Measurements from ENCODE around the gene TCN2. TPM values are rescaled to one million over a fixed set of nuclear protein-coding genes. Genes with fewer than 3 reads are reported as not detected.
"Not testable (repeated sequence)": the region's sequence is repeated elsewhere in the genome, so short reads cannot be mapped to it uniquely, and the experiment has no call there.

Gene TCN2
- total RNA-seq, 2 experiments from 2014 or later: 3.8 TPM; not detected in 1

DNA sequence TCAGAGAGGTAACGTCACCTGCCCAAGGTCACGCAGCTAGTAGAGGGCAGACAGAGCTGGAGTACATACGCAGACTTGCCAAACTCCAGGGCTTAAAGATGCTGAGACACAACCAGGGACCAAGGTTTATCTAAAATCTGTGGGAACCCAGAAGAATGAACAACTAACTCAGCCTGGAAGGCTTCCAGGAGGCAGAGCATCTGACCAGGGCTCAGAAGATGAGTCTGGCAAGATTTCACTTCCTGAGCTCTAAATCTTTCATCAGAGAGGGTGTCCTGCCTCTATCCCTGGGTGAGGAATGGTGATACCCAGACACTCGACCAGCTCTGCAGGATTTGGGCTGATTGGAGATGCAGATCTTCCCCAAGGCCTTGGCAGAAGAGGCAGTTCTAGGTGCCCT is 41.6 kb upstream of the TCN2 start:
- POLR2A ChIA-PET: no interaction called here
- no peaks in the 10 kb centered on the region for H3K9me2 ChIP-seq (ENCODE audit: insufficient read depth, low read length)
- BruUV-seq (replicated peaks): no TSS peak
- H3K4me1 ChIP-seq (ENCODE audit: insufficient read depth, low read length, poor library complexity, severe bottlenecking): no peaks in the 10 kb centered on the region
- H2AFZ ChIP-seq (ENCODE audit: low read length): no peak overlapping the region
- H3K79me2 ChIP-seq (ENCODE audit: insufficient read depth, low read depth, low read length): no peaks in the 10 kb centered on the region
- no peaks in the 10 kb centered on the region for H4K20me1 ChIP-seq (ENCODE audit: insufficient read depth, low read length)
- no peak for TF ChIP-seq EZH2phosphoT487 (IDR thresholded peaks at IDR 0.05; ENCODE audit: borderline replicate concordance, low read depth, low read length)
- TF ChIP-seq CTCF (conservative IDR thresholded peaks at IDR 0.05; ENCODE audit: low read length): no peak
- H3K4me2 ChIP-seq (ENCODE audit: low read length): no peak overlapping the region
- CTCF ChIA-PET (ENCODE audit: unreplicated experiment): no interaction called here
- H3K27ac ChIP-seq (ENCODE audit: low read depth, low read length, poor library complexity, severe bottlenecking): no peak overlapping the region
- intact Hi-C loops (cut with micrococcal nuclease; ENCODE audit: unreplicated experiment): no loop called here
- no peak for DNase-seq (ENCODE audit: low spot score)
- no peak overlapping the region for H3K4me3 ChIP-seq (ENCODE audit: low read depth, low read length, poor library complexity, severe bottlenecking)
- no peaks in the 10 kb centered on the region for H3K36me3 ChIP-seq (ENCODE audit: insufficient read depth, low read length)
- no peaks in the 10 kb centered on the region for H3K9me3 ChIP-seq (ENCODE audit: low read length)

DNA sequence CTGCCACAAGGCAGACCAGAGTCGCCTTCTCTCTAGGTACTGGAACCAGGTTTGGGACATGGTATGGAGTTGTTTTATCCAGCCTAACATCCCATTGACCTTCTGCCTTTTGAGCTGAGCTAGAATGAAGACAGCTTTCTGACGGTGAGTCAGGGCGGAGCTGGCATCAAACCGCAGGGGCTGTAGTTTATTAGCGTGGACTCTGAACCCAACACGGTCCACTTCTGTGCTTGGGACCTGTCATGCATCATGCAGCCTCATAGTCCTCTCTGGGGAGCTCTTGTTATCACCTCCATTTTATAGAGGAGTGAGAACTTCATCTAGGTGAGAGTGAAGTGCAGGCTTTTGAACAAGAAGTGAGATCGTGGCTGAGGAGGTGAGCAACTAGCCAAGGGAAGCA is 40.8 kb upstream of the TCN2 start:
- no peak for DNase-seq (ENCODE audit: low spot score)
- Histone ChIP-seq H3K9me3 (ENCODE audit: low read length) (no peaks in the 10 kb centered on the region), H4K20me1 (ENCODE audit: insufficient read depth, low read length) (no peaks in the 10 kb centered on the region), H3K9me2 (ENCODE audit: insufficient read depth, low read length) (no peaks in the 10 kb centered on the region), H3K4me3 (ENCODE audit: low read depth, low read length, poor library complexity, severe bottlenecking) (no peak overlapping the region), H3K4me1 (ENCODE audit: insufficient read depth, low read length, poor library complexity, severe bottlenecking) (no peaks in the 10 kb centered on the region), H2AFZ (ENCODE audit: low read length) (no peak overlapping the region), H3K79me2 (ENCODE audit: insufficient read depth, low read depth, low read length) (no peaks in the 10 kb centered on the region), H3K36me3 (ENCODE audit: insufficient read depth, low read length) (no peaks in the 10 kb centered on the region), H3K27ac (ENCODE audit: low read depth, low read length, poor library complexity, severe bottlenecking) (no peak overlapping the region), H3K4me2 (ENCODE audit: low read length) (no peak overlapping the region)
- CTCF ChIA-PET (ENCODE audit: unreplicated experiment): no interaction called here
- BruUV-seq (replicated peaks): no TSS peak
- POLR2A ChIA-PET: no interaction called here
- TF ChIP-seq CTCF (conservative IDR thresholded peaks at IDR 0.05; ENCODE audit: low read length) (no peak), EZH2phosphoT487 (IDR thresholded peaks at IDR 0.05; ENCODE audit: borderline replicate concordance, low read depth, low read length) (no peak)
- intact Hi-C loops (cut with micrococcal nuclease; ENCODE audit: unreplicated experiment): no loop called here

- H3K9me3 ChIP-seq (ENCODE audit: low read length); H3K9me2 ChIP-seq (ENCODE audit: insufficient read depth, low read length); H3K79me2 ChIP-seq (ENCODE audit: insufficient read depth, low read depth, low read length); DNase-seq (ENCODE audit: low spot score); intact Hi-C loops (cut with micrococcal nuclease; ENCODE audit: unreplicated experiment); H2AFZ ChIP-seq (ENCODE audit: low read length); H3K4me1 ChIP-seq (ENCODE audit: insufficient read depth, low read length, poor library complexity, severe bottlenecking); H3K36me3 ChIP-seq (ENCODE audit: insufficient read depth, low read length); CTCF ChIA-PET (ENCODE audit: unreplicated experiment); H4K20me1 ChIP-seq (ENCODE audit: insufficient read depth, low read length); BruUV-seq (replicated peaks); H3K27ac ChIP-seq (ENCODE audit: low read depth, low read length, poor library complexity, severe bottlenecking); H3K4me3 ChIP-seq (ENCODE audit: low read depth, low read length, poor library complexity, severe bottlenecking); H3K4me2 ChIP-seq (ENCODE audit: low read length); POLR2A ChIA-PET: not testable (repeated sequence)
These were observed 39.7 kb upstream of the TCN2 start for GRCh38 chr22:30567277-30567676.
